GM12878 (cell line): ENCODE measurements around the gene NSUN7. TPM values are rescaled to one million over a fixed set of nuclear protein-coding genes. Genes with fewer than 3 reads are reported as not detected.

Source experiments
- ATAC-seq: fragments of 200-7000 bp; cut with Tn5 transposase; 3 replicates; pipeline ENCODE4 v1.9.1; 2020; ENCODE audit warnings: mild to moderate bottlenecking, moderate library complexity
- BruUV-seq: library from RNA; stranded (reverse); fragments of 400-500 nt; replicated peaks from 2 replicates; lab custom pipeline; 2021; lab: Mats Ljungman, UMichigan
- CTCF ChIA-PET: fragments of 300-600 bp; sonication (Branson Sonifier 250); formaldehyde crosslinking; extraction: SDS; loops from one replicate; lab custom pipeline; 2021; ENCODE audit warnings: inconsistent platforms; lab: Yijun Ruan, JAX
- POLR2A ChIA-PET: fragments of 350-600 bp; formaldehyde crosslinking; extraction: SDS; loops from one replicate; lab custom pipeline; 2021; ENCODE audit warnings: inconsistent platforms; lab: Charles Lee
- RAD21 ChIA-PET: fragments of 300-600 bp; sonication (Branson Sonifier 250); formaldehyde crosslinking; loops from one replicate; lab custom pipeline; 2023; ENCODE audit warnings: antibody characterized with exemption; ENCODE audit not compliant: unreplicated experiment; lab: Charles Lee
- SMC1A ChIA-PET: fragments of 300-600 bp; sonication (Branson Sonifier 250); formaldehyde crosslinking; loops from one replicate; lab custom pipeline; 2023; ENCODE audit not compliant: unreplicated experiment, uncharacterized antibody; lab: Charles Lee
- DNase-seq: peaks from one replicate; pipeline ENCODE4 v3.0.0-alpha.2; 2011; ENCODE audit warnings: low read depth, low spot score
- FAIRE-seq: peaks from 3 replicates; lab custom pipeline; 2011; peaks lifted over from hg19 to GRCh38; lab: Jason Lieb, UNC
- H2AFZ ChIP-seq: 2 replicates; pipeline ENCODE4 v1.6.0; 2011; ENCODE audit warnings: low read depth, low read length, control low read depth; ENCODE audit not compliant: control insufficient read depth
- H3K27ac ChIP-seq: 2 replicates; pipeline ENCODE4 v1.5.1; 2011; ENCODE audit warnings: control low read depth; ENCODE audit not compliant: control insufficient read depth, insufficient read depth
- H3K27me3 ChIP-seq, 2 experiments: replicated peaks in 1 of 2; 2 replicates each; pipeline versions ENCODE4 v1.6.0 to v1.6.1; 2011; ENCODE audit warnings: low read length in 1 of 2; ENCODE audit not compliant: control insufficient read depth in 2 of 2, insufficient read depth in 2 of 2
- H3K36me3 ChIP-seq, 2 experiments: 2 replicates each; pipeline ENCODE4 v1.5.1; 2011; ENCODE audit warnings: low read length in 1 of 2; ENCODE audit not compliant: control insufficient read depth in 2 of 2, insufficient read depth in 2 of 2
- H3K4me1 ChIP-seq: 2 replicates; pipeline ENCODE4 v1.6.1; 2011; ENCODE audit warnings: mild to moderate bottlenecking, low read length, moderate library complexity, mixed read lengths; ENCODE audit not compliant: control insufficient read depth, insufficient read depth
- H3K4me2 ChIP-seq: 2 replicates; pipeline ENCODE4 v1.6.0; 2011; ENCODE audit warnings: control low read depth; ENCODE audit not compliant: control insufficient read depth, insufficient read depth
- H3K4me3 ChIP-seq: fragments of 200-600 bp; sonication (generic); 2 replicates; pipeline ENCODE4 v1.5.1; 2016
- H3K79me2 ChIP-seq: 2 replicates; pipeline ENCODE4 v1.6.0; 2011; ENCODE audit warnings: low read length; ENCODE audit not compliant: control insufficient read depth, insufficient read depth
- H3K9ac ChIP-seq: 2 replicates; pipeline ENCODE4 v1.8.0; 2011; ENCODE audit warnings: low read length, control low read depth, mixed read lengths; ENCODE audit not compliant: control insufficient read depth, insufficient read depth
- H3K9me3 ChIP-seq: replicated peaks from 3 replicates; pipeline ENCODE4 v1.5.1; 2011; ENCODE audit warnings: mild to moderate bottlenecking, low read length; ENCODE audit not compliant: control insufficient read depth, insufficient read depth
- H4K20me1 ChIP-seq: 2 replicates; pipeline ENCODE4 v1.6.0; 2011; ENCODE audit not compliant: control insufficient read depth, insufficient read depth
- CREB1 ChIP-seq: IDR thresholded peaks from 2 replicates; pipeline ENCODE4 v1.6.1; 2012; ENCODE audit warnings: low read depth, mild to moderate bottlenecking, inconsistent platforms
- HDAC6 ChIP-seq: fragments of 200-600 bp; sonication (generic); IDR thresholded peaks from one replicate; pipeline ENCODE4 v1.8.0; 2017; ENCODE audit warnings: antibody characterized with exemption; ENCODE audit not compliant: unreplicated experiment
- RB1 ChIP-seq: fragments of 450-650 bp; formaldehyde crosslinking; IDR thresholded peaks from 2 replicates; pipeline ENCODE4 v1.6.1; 2017; ENCODE audit warnings: mild to moderate bottlenecking, borderline replicate concordance
- RUNX3 ChIP-seq: IDR thresholded peaks from 2 replicates; pipeline ENCODE4 v1.6.1; 2012; ENCODE audit warnings: low read length, inconsistent platforms
- SPI1 ChIP-seq: IDR thresholded peaks from 2 replicates; pipeline ENCODE4 v1.6.1; 2011; ENCODE audit warnings: low read depth, mild to moderate bottlenecking, low read length, moderate library complexity, borderline replicate concordance; ENCODE audit not compliant: insufficient read depth
- YY1 ChIP-seq: IDR thresholded peaks from 2 replicates; pipeline ENCODE4 v1.6.1; 2011; ENCODE audit warnings: low read depth, mild to moderate bottlenecking, low read length
- ZSCAN29 ChIP-seq: fragments of 450-650 bp; IDR thresholded peaks from 2 replicates; pipeline ENCODE4 v1.6.1; 2017; ENCODE audit warnings: mild to moderate bottlenecking, moderate library complexity
- WGBS: methylation state at CpG from one replicate; pipeline ENCODE4 v1.1.6; 2016; ENCODE audit warnings: low lambda C conversion rate; ENCODE audit not compliant: insufficient replicate concordance, insufficient coverage; ENCODE audit errors: missing lambda C conversion rate; 5-methylcytosine and 5-hydroxymethylcytosine counted together
- in situ Hi-C: fragments of 300-500 bp; cut with MboI; formaldehyde crosslinking; loops from 9 replicates; pipeline ENCODE4 v1.14.3; 2018; ENCODE audit warnings: mixed read lengths
- intact Hi-C: fragments of 100-400 bp; cut with micrococcal nuclease; formaldehyde crosslinking; loops from one replicate; pipeline ENCODE4 v1.14.2; 2022; ENCODE audit not compliant: unreplicated experiment
- polyA plus RNA-seq, 11 experiments: library from polyadenylated mRNA; depleted of rRNA in 4 of 11; unstranded in 6 of 11; stranded (reverse) in 5 of 11; fragments of >200 nt; fragmentation: Nextera tagmentation in 4 of 11; fragmentation: Illumina TruSeq in 1 of 11; extraction: Ambion mirVana in 4 of 11; extraction: Trizol in 1 of 11; gene quantifications; 1 replicate in 1 of 11; 2 replicates in 10 of 11; pipeline versions ENCODE4 v1.2.1 to v1.2.3, GENCODE V29; 2011 to 2016; ENCODE audit warnings: inconsistent platforms in 2 of 11, missing spikeins in 2 of 11, low read depth in 1 of 11
- total RNA-seq, 4 experiments: library from RNA; depleted of rRNA in 3 of 4; stranded (reverse); fragments of >200 nt in 3 of 4; fragmentation: Illumina TruSeq in 1 of 4; extraction: Trizol in 1 of 4; gene quantifications; 2 replicates each; pipeline versions ENCODE4 v1.2.1 to v1.2.3, GENCODE V29; 2013 to 2021

NSUN7 gene
- total and polyA plus RNA-seq, 10 of the 15 experiments (the other 5 are each of a cell fraction or from before 2014, with no cell fraction given): 0.02 to 0.21 (median 0.15) TPM; not detected in 3

DNA sequence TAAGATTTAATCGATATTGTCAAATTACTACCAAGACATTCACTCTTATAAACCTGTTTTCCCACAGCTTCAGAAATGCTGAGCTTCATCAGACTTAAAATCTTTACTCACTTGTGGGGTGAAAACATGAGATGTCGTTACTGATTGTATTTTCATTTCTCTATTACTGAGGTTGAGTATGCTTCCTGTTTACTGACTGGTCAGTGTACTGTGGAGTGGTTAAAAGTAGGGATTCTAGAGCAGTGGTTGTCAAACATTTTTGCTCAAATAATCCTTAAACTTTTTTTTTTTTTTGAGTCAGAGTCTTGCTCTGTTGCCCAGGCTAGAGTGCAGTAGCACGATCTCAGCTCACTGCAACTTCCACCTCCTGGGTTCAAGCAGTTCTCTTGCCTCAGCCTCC is 50.3 kb downstream of the NSUN7 start (continued):
- TF ChIP-seq CREB1: no peak
- peak; percentile 78 for TF ChIP-seq RUNX3
- TF ChIP-seq RB1: no peak
- TF ChIP-seq SPI1: peak; percentile 63; the same call in 1 of the 2 replicates

DNA sequence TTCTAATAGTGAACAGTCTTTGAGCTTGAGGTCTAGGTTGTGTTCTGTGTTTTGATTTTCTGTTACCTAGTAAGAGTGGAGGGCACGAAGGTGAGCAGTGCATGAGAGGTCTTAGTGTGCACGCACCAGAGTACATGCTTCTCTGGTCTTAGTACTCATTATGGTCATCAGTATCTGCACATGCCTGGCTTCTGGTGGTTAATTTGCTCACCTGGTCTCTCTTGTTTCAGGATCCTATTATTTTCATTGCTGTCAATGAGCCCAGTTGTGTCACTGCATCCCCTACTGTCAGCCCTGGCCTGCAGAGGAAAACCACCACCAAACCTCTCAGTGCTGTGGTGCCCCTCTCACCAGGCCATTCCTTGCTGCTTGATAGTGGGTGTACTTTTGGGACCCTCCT is 54.8 kb downstream of the NSUN7 start:
- DNase-seq (no peak), FAIRE-seq (no peak), ATAC-seq (peak; percentile 59)
- no peaks in the 10 kb centered on the region for H3K36me3 ChIP-seq
- BruUV-seq: no TSS peak
- H3K4me3 ChIP-seq: no peak overlapping the region
- ChIA-PET SMC1A (interaction anchor here (0.6 to 1.6 kb wide), 2 partner anchors 34 to 587 kb away, joined by 3 read pairs; no protein-coding TSS in a partner anchor), RAD21 (no interaction called here), POLR2A (no interaction called here), CTCF (no interaction called here)
- peaks cover 1% of the 10 kb centered on the region; the same call in 1 of the 2 replicates for H3K4me1 ChIP-seq
- intact Hi-C loops (loop anchor here (5.0 kb wide), 1 partner anchor 57 kb away; the partner anchor contains the start of gene NSUN7), in situ Hi-C loops (no loop called here)
- no peaks in the 10 kb centered on the region for H3K79me2 ChIP-seq
- TF ChIP-seq YY1 (no peak), ZSCAN29 (no peak), HDAC6 (no peak)
- no peak overlapping the region for H3K4me2 ChIP-seq
- no peak overlapping the region for H2AFZ ChIP-seq
- 75% methylated on average over 2 of the region's 2 CpGs for WGBS
- no peak overlapping the region for H3K27ac ChIP-seq
- H3K9ac ChIP-seq: no peak overlapping the region
- H4K20me1 ChIP-seq: no peaks in the 10 kb centered on the region
- H3K27me3 ChIP-seq: no peaks in the 10 kb centered on the region
- no peaks in the 10 kb centered on the region for H3K9me3 ChIP-seq
